Measurements from ENCODE around the gene EMD. TPM values are rescaled to one million over a fixed set of nuclear protein-coding genes. Genes with fewer than 3 reads are reported as not detected.
A peak's percentile ranks its signal among the peaks of the same experiment; 100 is the strongest.

The EMD gene
- total and polyA plus RNA-seq, 2 of the 13 experiments (the other 11 are each of a cell fraction or from before 2014, with no cell fraction given): 14.5 to 14.9 TPM

DNA sequence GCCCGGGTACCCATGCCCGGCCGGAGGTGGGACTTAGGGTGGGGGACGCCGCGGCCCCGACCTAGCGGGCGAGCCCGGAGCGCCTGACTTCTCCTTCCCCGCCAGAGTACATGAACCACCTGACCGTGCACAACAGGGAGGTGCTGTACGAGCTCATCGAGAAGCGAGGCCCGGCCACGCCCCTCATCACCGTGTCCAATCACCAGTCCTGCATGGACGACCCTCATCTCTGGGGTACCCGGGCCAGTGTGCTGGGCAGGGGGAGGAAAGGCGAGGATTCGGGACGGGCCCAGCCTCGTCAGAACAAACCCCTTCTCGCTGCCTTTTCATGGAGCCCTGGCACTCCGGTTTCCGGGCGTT, 32.9 kb downstream of the EMD start (continued):
- no peak for TF ChIP-seq ZNF329 (CRISPR knock-in tag; IDR thresholded peaks at IDR 0.05; ENCODE audit: low read depth)
- TF ChIP-seq AGO2 (optimal IDR thresholded peaks at IDR 0.05; ENCODE audit: low read depth, low read length): peak; percentile 5
- peak; percentile 38; the same call in 1 of the 2 replicates for TF ChIP-seq POLR2AphosphoS5 (IDR thresholded peaks at IDR 0.05; ENCODE audit: low read depth, low read length)
- no peak for TF ChIP-seq THAP11 (CRISPR knock-in tag; IDR thresholded peaks at IDR 0.05)
- TF ChIP-seq, protein P1, sequence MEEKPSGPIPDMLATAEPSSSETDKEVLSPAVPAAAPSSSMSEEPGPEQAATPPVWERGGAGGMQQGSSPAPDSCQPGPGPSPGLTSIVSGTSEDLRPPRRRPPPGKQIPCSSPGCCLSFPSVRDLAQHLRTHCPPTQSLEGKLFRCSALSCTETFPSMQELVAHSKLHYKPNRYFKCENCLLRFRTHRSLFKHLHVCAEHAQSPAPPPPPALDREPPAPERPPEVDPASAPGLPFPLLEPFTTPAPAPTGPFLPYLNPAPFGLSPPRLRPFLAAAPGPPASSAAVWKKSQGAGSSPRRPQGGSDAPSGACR (CRISPR knock-in tag; IDR thresholded peaks at IDR 0.05): no peak
- TF ChIP-seq IKZF4 (CRISPR knock-in tag; IDR thresholded peaks at IDR 0.05; ENCODE audit: borderline replicate concordance, low read depth, not compliant biosample characterization): no peak
- TF ChIP-seq, protein P2, sequence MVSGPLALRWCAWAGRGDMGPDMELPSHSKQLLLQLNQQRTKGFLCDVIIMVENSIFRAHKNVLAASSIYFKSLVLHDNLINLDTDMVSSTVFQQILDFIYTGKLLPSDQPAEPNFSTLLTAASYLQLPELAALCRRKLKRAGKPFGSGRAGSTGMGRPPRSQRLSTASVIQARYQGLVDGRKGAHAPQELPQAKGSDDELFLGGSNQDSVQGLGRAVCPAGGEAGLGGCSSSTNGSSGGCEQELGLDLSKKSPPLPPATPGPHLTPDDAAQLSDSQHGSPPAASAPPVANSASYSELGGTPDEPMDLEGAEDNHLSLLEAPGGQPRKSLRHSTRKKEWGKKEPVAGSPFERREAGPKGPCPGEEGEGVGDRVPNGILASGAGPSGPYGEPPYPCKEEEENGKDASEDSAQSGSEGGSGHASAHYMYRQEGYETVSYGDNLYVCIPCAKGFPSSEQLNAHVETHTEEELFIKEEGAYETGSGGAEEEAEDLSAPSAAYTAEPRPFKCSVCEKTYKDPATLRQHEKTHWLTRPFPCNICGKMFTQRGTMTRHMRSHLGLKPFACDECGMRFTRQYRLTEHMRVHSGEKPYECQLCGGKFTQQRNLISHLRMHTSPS (CRISPR knock-in tag; IDR thresholded peaks at IDR 0.05; ENCODE audit: low read depth): no peak
- TF ChIP-seq, protein P3, sequence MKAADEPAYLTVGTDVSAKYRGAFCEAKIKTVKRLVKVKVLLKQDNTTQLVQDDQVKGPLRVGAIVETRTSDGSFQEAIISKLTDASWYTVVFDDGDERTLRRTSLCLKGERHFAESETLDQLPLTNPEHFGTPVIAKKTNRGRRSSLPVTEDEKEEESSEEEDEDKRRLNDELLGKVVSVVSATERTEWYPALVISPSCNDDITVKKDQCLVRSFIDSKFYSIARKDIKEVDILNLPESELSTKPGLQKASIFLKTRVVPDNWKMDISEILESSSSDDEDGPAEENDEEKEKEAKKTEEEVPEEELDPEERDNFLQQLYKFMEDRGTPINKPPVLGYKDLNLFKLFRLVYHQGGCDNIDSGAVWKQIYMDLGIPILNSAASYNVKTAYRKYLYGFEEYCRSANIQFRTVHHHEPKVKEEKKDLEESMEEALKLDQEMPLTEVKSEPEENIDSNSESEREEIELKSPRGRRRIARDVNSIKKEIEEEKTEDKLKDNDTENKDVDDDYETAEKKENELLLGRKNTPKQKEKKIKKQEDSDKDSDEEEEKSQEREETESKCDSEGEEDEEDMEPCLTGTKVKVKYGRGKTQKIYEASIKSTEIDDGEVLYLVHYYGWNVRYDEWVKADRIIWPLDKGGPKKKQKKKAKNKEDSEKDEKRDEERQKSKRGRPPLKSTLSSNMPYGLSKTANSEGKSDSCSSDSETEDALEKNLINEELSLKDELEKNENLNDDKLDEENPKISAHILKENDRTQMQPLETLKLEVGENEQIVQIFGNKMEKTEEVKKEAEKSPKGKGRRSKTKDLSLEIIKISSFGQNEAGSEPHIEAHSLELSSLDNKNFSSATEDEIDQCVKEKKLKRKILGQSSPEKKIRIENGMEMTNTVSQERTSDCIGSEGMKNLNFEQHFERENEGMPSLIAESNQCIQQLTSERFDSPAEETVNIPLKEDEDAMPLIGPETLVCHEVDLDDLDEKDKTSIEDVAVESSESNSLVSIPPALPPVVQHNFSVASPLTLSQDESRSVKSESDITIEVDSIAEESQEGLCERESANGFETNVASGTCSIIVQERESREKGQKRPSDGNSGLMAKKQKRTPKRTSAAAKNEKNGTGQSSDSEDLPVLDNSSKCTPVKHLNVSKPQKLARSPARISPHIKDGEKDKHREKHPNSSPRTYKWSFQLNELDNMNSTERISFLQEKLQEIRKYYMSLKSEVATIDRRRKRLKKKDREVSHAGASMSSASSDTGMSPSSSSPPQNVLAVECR (CRISPR knock-in tag; IDR thresholded peaks at IDR 0.05; ENCODE audit: borderline replicate concordance): 0 out of 2 replicates have a peak, but pooled peaks have one; percentile 17
- TF ChIP-seq ZNF335 (CRISPR knock-in tag; IDR thresholded peaks at IDR 0.05): no peak
- no peak for TF ChIP-seq ZNF597 (CRISPR knock-in tag; IDR thresholded peaks at IDR 0.05)
- TF ChIP-seq ARHGAP35 (CRISPR knock-in tag; IDR thresholded peaks at IDR 0.05; ENCODE audit: borderline replicate concordance): no peak
- no peak for TF ChIP-seq ZBTB33 (CRISPR knock-in tag; IDR thresholded peaks at IDR 0.05)
- TF ChIP-seq, protein P4, sequence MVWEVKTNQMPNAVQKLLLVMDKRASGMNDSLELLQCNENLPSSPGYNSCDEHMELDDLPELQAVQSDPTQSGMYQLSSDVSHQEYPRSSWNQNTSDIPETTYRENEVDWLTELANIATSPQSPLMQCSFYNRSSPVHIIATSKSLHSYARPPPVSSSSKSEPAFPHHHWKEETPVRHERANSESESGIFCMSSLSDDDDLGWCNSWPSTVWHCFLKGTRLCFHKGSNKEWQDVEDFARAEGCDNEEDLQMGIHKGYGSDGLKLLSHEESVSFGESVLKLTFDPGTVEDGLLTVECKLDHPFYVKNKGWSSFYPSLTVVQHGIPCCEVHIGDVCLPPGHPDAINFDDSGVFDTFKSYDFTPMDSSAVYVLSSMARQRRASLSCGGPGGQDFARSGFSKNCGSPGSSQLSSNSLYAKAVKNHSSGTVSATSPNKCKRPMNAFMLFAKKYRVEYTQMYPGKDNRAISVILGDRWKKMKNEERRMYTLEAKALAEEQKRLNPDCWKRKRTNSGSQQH (CRISPR knock-in tag; IDR thresholded peaks at IDR 0.05; ENCODE audit: low read depth): no peak
- no peak for TF ChIP-seq ZNF710 (CRISPR knock-in tag; IDR thresholded peaks at IDR 0.05; ENCODE audit: borderline replicate concordance)
